ENCODE results near the gene VTI1A. TPM values are rescaled to one million over a fixed set of nuclear protein-coding genes. Genes with fewer than 3 reads are reported as not detected.
A peak's percentile ranks its signal among the peaks of the same experiment; 100 is the strongest.

Gene VTI1A
- total and polyA plus RNA-seq, 2 of the 8 experiments (the other 6 are each of a cell fraction or from before 2014, with no cell fraction given) = 6.0 to 20.0 TPM

DNA sequence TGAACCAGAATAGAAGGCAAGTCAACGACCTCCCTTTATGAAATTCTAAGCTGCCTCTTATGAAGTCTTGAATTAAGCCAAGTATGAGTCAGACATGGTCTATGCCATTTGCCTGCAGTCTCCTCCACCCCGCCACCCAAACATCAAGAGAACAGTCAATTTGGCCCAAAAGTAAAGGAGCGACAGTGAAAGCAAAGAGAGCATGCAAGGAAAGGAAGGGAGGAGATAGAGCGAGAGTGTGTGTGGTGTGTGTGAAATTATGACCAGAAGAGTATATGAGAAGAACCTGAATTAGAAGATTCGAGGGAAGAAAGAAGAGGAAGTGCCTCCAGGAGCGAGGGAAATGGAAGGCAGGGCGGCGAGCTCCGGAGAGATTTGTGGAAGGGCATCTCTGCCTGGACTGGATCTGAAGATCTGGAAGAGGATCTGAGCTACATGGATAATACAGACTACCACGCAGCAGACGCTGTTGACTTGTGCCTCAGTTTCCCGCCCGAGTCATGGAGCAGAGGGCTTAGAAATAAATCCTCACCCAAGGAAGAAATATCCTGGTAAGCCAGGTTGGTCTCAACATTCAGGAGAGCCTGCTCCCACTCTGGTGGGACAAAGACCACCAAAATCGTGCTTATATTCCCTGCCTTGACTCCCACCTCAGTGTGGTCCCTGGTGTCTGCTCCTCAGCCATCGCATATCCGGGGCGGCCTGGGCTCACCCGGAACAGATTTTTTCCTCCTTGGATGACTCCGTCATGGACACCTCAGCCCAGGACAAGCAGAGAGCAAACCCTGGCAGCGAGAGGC, 760 bp upstream of the VTI1A start:
- Histone ChIP-seq H2BK15ac (ENCODE audit: low read length) (no peak overlapping the region), H3K36me3 (ENCODE audit: control insufficient read depth in 2 of 4, insufficient read depth in 4 of 4, low read length in 3 of 4) (peaks cover 0 to 29% (median 7%) of the 10 kb centered on the region in 4 experiments; a peak in 5 of 8 replicates), H4K5ac (ENCODE audit: insufficient read length, low read depth, low read length) (peak overlapping the region; percentile 40), H4K20me1 (replicated peaks in 1 of 2; ENCODE audit: control insufficient read depth in 1 of 2, insufficient read depth in 2 of 2, low read length in 2 of 2) (peaks cover 2% of the 10 kb centered on the region in 2 experiments), H3K9ac (replicated peaks in 1 of 4; ENCODE audit: extremely low read depth in 1 of 4, low read depth in 3 of 4, low read length in 3 of 4) (peak overlapping the region; percentile 85 to 91 (median 88)), H3K27me3 (replicated peaks in 1 of 4; ENCODE audit: control insufficient read depth in 3 of 4, extremely low read depth in 1 of 4, insufficient read depth in 3 of 4, low read length in 3 of 4) (no peaks in the 10 kb centered on the region), H2BK12ac (ENCODE audit: low read depth, low read length) (no peak overlapping the region), H3K79me2 (ENCODE audit: control insufficient read depth in 1 of 2, insufficient read depth in 2 of 2, low read length in 2 of 2) (peaks cover 0 to 51% of the 10 kb centered on the region in 2 experiments; a peak in 3 of 4 replicates), H3K23me2 (ENCODE audit: low read depth, low read length) (peaks cover 3% of the 10 kb centered on the region; the same call in 1 of the 2 replicates), H2BK20ac (ENCODE audit: low read length) (no peak overlapping the region), H3K56ac (replicated peaks; ENCODE audit: insufficient read length, low read depth, low read length) (no peak overlapping the region), H3K9me3 (ENCODE audit: insufficient read depth in 2 of 2, low read depth in 1 of 2, low read length in 1 of 2) (no peaks in the 10 kb centered on the region), H4K91ac (replicated peaks; ENCODE audit: insufficient read length, low read length) (peak overlapping the region; percentile 12), H3K14ac (ENCODE audit: insufficient read length) (no peak overlapping the region), H2BK120ac (replicated peaks; ENCODE audit: low read depth, low read length) (no peak overlapping the region), H3K4ac (replicated peaks; ENCODE audit: insufficient read length, low read depth, low read length) (peak overlapping the region; percentile 1), H2AFZ (ENCODE audit: low read length) (peak overlapping the region; percentile 98), H3K27ac (ENCODE audit: low read depth, low read length) (peak overlapping the region; percentile 94; the same call in 1 of the 2 replicates), H2AK5ac (ENCODE audit: low read depth, low read length) (no peak overlapping the region), H3K23ac (ENCODE audit: insufficient read length) (no peak overlapping the region), H3K18ac (ENCODE audit: extremely low read depth, low read length) (peak overlapping the region; percentile 68; the same call in 1 of the 2 replicates), H3K4me3 (ENCODE audit: extremely low read depth in 1 of 4, insufficient read depth in 2 of 4, low read depth in 3 of 4, low read length in 4 of 4) (peak overlapping the region; percentile 85 to 99 (median 96)), H3K4me1 (replicated peaks in 1 of 4; ENCODE audit: control insufficient read depth in 3 of 4, insufficient read depth in 4 of 4, low read length in 3 of 4) (no peaks in the 10 kb centered on the region; a peak in 1 of 7 replicates), H4K8ac (ENCODE audit: extremely low read depth, insufficient read depth, low read length) (peak overlapping the region; percentile 91; the same call in 1 of the 2 replicates), H2BK5ac (ENCODE audit: low read depth, low read length) (peak overlapping the region; percentile 88), H3K4me2 (ENCODE audit: insufficient read depth in 1 of 2, low read depth in 2 of 2, low read length in 2 of 2) (peak overlapping the region; percentile 89 to 92), H3K79me1 (ENCODE audit: low read depth, low read length) (0 out of 2 replicates have a peak, but pooled peaks cover 5% of the 10 kb centered on the region)
- FAIRE-seq (no peak), DNase-seq (ENCODE audit: low read depth in 1 of 2, low spot score in 2 of 2) (no peak)
- POLR2A ChIA-PET (ENCODE audit: partially characterized antibody) = interaction anchor here (0.6 to 2.6 kb wide), 8 partner anchors 10 to 123 kb away, joined by 3 to 16 read pairs (median 4); no protein-coding TSS in a partner anchor
- WGBS, 2 experiments (ENCODE audit: extremely low coverage in 1 of 2, insufficient coverage in 1 of 2, insufficient read length in 1 of 2, insufficient replicate concordance in 2 of 2, low coverage in 1 of 2, low lambda C conversion rate in 2 of 2, missing lambda C conversion rate in 1 of 2) = 11% methylated on average over 20 of the region's 20 CpGs; no CpG with 5 or more reads in 1 of the 2 experiments
- CTCF ChIA-PET (ENCODE audit: partially characterized antibody) = interaction anchor here (1.0 to 2.2 kb wide), 3 partner anchors 10 to 26 kb away, joined by 5 to 6 read pairs (median 6); no protein-coding TSS in a partner anchor
- TF ChIP-seq PHF8 (conservative IDR thresholded peaks at IDR 0.05; ENCODE audit: low read depth, low read length) (peak; percentile 82), KDM1A (IDR thresholded peaks at IDR 0.05; ENCODE audit: borderline replicate concordance, low read length) (no peak), SAP30 (IDR thresholded peaks at IDR 0.05; ENCODE audit: insufficient read depth, insufficient replicate concordance, low read length) (peak; percentile 83), KDM4A (IDR thresholded peaks at IDR 0.05; ENCODE audit: low read depth, low read length, severe bottlenecking) (no peak), RNF2 (IDR thresholded peaks at IDR 0.05; ENCODE audit: borderline replicate concordance, low read depth, low read length, missing control alignments, poor library complexity, severe bottlenecking) (no peak)
